Fibroblast of the conjunctiva (primary cell): ENCODE measurements around the gene TAF6.

Source experiments
- DNase-seq: peaks from one replicate; pipeline ENCODE4 v3.0.0-alpha.2; 2010; ENCODE audit warnings: low read depth

Gene TAF6

GRCh38 chr7:100093054-100093453 is 26.1 kb downstream of the TAF6 start:
- DNase-seq = no peak

GRCh38 chr7:100091411-100092181 is 27.6 kb downstream of the TAF6 start:
- DNase-seq = no peak

- DNase-seq = no peak
Measured at GRCh38 chr7:100090527-100091410, 28.4 kb downstream of the TAF6 start.

GRCh38 chr7:100089458-100090196 is 29.5 kb downstream of the TAF6 start:
- no peak for DNase-seq

- DNase-seq = no peak
Measured at GRCh38 chr7:100088621-100089457, 30.3 kb downstream of the TAF6 start, which contains the start of gene COPS6. Gene COPS6, plus strand, starts transcription at chr7:100088969. Its CDS starts 22 bp downstream, at chr7:100088991.

- no peak for DNase-seq
Measured at GRCh38 chr7:100088095-100088620, 31.0 kb downstream of the TAF6 start.

GRCh38 chr7:100087055-100087750 is 32.0 kb downstream of the TAF6 start:
- peak; percentile 60 for DNase-seq

- DNase-seq = no peak
Measured at GRCh38 chr7:100085515-100085914, 33.6 kb downstream of the TAF6 start.

- DNase-seq = no peak
Measured at GRCh38 chr7:100082978-100083377, 36.2 kb downstream of the TAF6 start.

- DNase-seq = peak; percentile 98
Measured at GRCh38 chr7:100081535-100082102, 37.5 kb downstream of the TAF6 start, which contains the start of gene ZNF3. Gene ZNF3, minus strand, starts transcription at chr7:100081723. Its CDS starts 4,366 bp downstream, at chr7:100077357.

- no peak for DNase-seq
Measured at GRCh38 chr7:100080907-100081534, 38.1 kb downstream of the TAF6 start.

- no peak for DNase-seq
Measured at GRCh38 chr7:100079024-100079560, 40.1 kb downstream of the TAF6 start.

- no peak for DNase-seq
Measured at GRCh38 chr7:100077205-100077604, 42.0 kb downstream of the TAF6 start.

- DNase-seq = no peak
Measured at GRCh38 chr7:100075418-100075817, 43.7 kb downstream of the TAF6 start.

GRCh38 chr7:100074841-100075240 is 44.3 kb downstream of the TAF6 start:
- no peak for DNase-seq

- no peak for DNase-seq
Measured at GRCh38 chr7:100072462-100072861, 46.7 kb downstream of the TAF6 start.

- DNase-seq = no peak
Measured at GRCh38 chr7:100071018-100071723, 48.0 kb downstream of the TAF6 start.

- no peak for DNase-seq
Measured at GRCh38 chr7:100069991-100070390, 49.2 kb downstream of the TAF6 start.

- no peak for DNase-seq
Measured at GRCh38 chr7:100066953-100067352, 52.2 kb downstream of the TAF6 start.
